Karpas-422 (cell line): Measurements from ENCODE around the gene PIGN. TPM values are rescaled to one million over a fixed set of nuclear protein-coding genes. Genes with fewer than 3 reads are reported as not detected.

Source experiments
- DNase-seq: peaks from one replicate; pipeline ENCODE4 v3.0.0-alpha.2; 2015
- H2AFZ ChIP-seq: fragments of 200-600 bp; sonication (generic); 2 replicates; pipeline ENCODE4 v1.6.1; 2014; ENCODE audit warnings: antibody characterized with exemption, low read length, mixed read lengths
- H3K27ac ChIP-seq: fragments of 200-600 bp; sonication (generic); 2 replicates; pipeline ENCODE4 v1.5.1; 2014; ENCODE audit warnings: mild to moderate bottlenecking, low read length, moderate library complexity
- H3K27me3 ChIP-seq: fragments of 200-600 bp; sonication (generic); 2 replicates; pipeline ENCODE4 v1.6.1; 2014; ENCODE audit warnings: low read length, mixed read lengths
- H3K36me3 ChIP-seq: fragments of 200-600 bp; sonication (generic); 2 replicates; pipeline ENCODE4 v1.6.1; 2014; ENCODE audit warnings: low read length, mixed read lengths; ENCODE audit not compliant: insufficient read depth
- H3K4me1 ChIP-seq: fragments of 200-600 bp; sonication (generic); 2 replicates; pipeline ENCODE4 v1.6.1; 2014; ENCODE audit warnings: mild to moderate bottlenecking, low read length, mixed read lengths
- H3K4me2 ChIP-seq: fragments of 200-600 bp; sonication (generic); 2 replicates; pipeline ENCODE4 v1.6.1; 2014; ENCODE audit warnings: low read length, low read depth, mild to moderate bottlenecking; ENCODE audit not compliant: poor library complexity, severe bottlenecking
- H3K4me3 ChIP-seq: fragments of 200-600 bp; sonication (generic); 2 replicates; pipeline ENCODE4 v1.5.1; 2014; ENCODE audit warnings: mild to moderate bottlenecking, antibody characterized with exemption, low read length, mixed read lengths
- H3K79me2 ChIP-seq: fragments of 200-600 bp; sonication (generic); 2 replicates; pipeline ENCODE4 v1.6.1; 2014; ENCODE audit warnings: mild to moderate bottlenecking, low read length, mixed read lengths
- H3K9ac ChIP-seq: fragments of 200-600 bp; sonication (generic); 2 replicates; pipeline ENCODE4 v1.6.0; 2014; ENCODE audit warnings: low read length
- H3K9me2 ChIP-seq: fragments of 200-600 bp; sonication (generic), shearing (Covaris generic); replicated peaks from 2 replicates; pipeline ENCODE4 v1.6.0; 2014; ENCODE audit warnings: mild to moderate bottlenecking, low read length, moderate library complexity; ENCODE audit not compliant: insufficient read depth
- H3K9me3 ChIP-seq: fragments of 300-700, 200-600 bp; sonication (generic); 2 replicates; pipeline ENCODE4 v1.6.1; 2014; ENCODE audit warnings: low read length, mixed read lengths
- H4K20me1 ChIP-seq: fragments of 200-600 bp; sonication (generic); 2 replicates; pipeline ENCODE4 v1.6.1; 2014; ENCODE audit warnings: mild to moderate bottlenecking, antibody characterized with exemption, low read length, low read depth; ENCODE audit not compliant: insufficient read depth
- total RNA-seq: library from RNA; depleted of rRNA; stranded (reverse); fragments of >200 nt; shearing (Covaris generic); gene quantifications from 2 replicates; pipeline ENCODE4 v1.2.3, GENCODE V29; 2014; ENCODE audit warnings: low replicate concordance

Gene PIGN
- total RNA-seq, 1 experiment from 2014 or later = 68.5 TPM

DNA sequence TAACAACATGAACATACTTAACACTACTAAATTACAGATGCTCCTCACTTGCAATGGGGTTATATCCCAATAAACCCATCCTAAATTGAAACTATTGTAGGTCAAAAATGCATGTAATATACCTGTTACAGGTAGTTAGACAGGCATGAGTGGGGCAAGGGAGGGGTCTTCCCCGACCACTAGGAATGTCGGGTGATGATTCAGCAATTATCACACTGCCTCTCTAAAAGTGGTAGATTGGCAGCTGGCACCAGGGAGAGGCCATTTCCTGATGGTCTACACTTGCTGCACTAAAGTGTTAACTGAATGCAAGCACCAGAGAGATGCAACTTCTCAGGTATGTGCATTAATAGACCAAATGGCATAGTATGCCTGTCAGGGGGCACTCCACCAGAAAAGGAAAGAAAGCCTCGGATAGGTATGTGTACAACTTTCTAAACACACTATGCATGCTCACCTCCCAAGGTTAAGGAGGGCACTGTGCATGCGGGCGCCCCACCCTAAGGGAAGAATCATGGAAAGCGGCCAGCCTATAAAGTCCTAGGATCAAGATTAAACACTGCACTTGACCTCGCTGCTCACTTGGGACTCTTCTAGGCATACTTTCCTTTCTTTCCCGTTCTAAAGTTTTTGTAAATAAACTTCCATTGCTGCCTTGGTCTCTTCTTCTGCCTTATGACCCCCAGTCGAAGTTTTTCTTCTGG, 35.6 kb downstream of the PIGN start:
- no peak overlapping the region for H3K27ac ChIP-seq
- peaks cover 19% of the 10 kb centered on the region; the same call in 1 of the 2 replicates for H3K36me3 ChIP-seq
- H3K4me3 ChIP-seq = no peak overlapping the region
- no peak overlapping the region for H3K4me2 ChIP-seq
- no peaks in the 10 kb centered on the region for H3K9me3 ChIP-seq
- H3K9me2 ChIP-seq = no peaks in the 10 kb centered on the region
- no peak overlapping the region for H3K9ac ChIP-seq
- H3K27me3 ChIP-seq = no peaks in the 10 kb centered on the region
- no peak for DNase-seq
- H3K79me2 ChIP-seq = 0 out of 2 replicates have a peak, but pooled peaks cover 4% of the 10 kb centered on the region
- no peaks in the 10 kb centered on the region for H4K20me1 ChIP-seq
- no peak overlapping the region for H2AFZ ChIP-seq
- H3K4me1 ChIP-seq = peaks cover 12% of the 10 kb centered on the region

GRCh38 chr18:62144338-62144737, 42.5 kb downstream of the PIGN start:
- DNase-seq = no peak

DNA sequence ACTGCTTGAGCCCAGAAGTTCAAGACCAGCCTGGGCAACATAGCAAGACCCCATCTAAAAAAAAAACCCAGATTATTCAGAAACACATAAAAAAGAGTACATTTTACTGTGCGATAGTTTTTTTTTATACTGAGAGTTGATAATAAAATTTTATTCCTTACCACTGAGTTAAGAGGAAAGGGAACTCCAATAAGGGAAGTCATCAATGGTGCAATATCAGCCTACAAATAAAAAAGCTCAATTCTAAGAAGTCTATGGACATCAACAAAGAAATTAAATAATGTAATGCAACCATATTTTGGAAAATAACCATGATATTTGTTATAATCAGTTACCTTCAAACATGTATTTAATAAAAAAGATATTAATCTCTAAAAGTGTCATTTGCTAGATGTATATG, 46.6 kb downstream of the PIGN start:
- no peaks in the 10 kb centered on the region for H3K4me1 ChIP-seq
- no peaks in the 10 kb centered on the region for H3K9me2 ChIP-seq
- H3K4me3 ChIP-seq = no peak overlapping the region
- H3K4me2 ChIP-seq = no peak overlapping the region
- H3K9ac ChIP-seq = no peak overlapping the region
- H3K9me3 ChIP-seq = no peaks in the 10 kb centered on the region
- no peak overlapping the region for H2AFZ ChIP-seq
- H3K79me2 ChIP-seq = no peaks in the 10 kb centered on the region; the same call in 1 of the 2 replicates
- peaks cover 25% of the 10 kb centered on the region; the same call in 1 of the 2 replicates for H3K36me3 ChIP-seq
- no peaks in the 10 kb centered on the region for H4K20me1 ChIP-seq
- no peak overlapping the region for H3K27ac ChIP-seq
- DNase-seq = no peak
- H3K27me3 ChIP-seq = no peaks in the 10 kb centered on the region

More at GRCh38 chr18:62144338-62144737, 42.5 kb downstream of the PIGN start:
- no peak overlapping the region for H3K27ac ChIP-seq
- no peaks in the 10 kb centered on the region for H3K9me2 ChIP-seq
- no peak overlapping the region for H3K4me2 ChIP-seq
- H3K4me1 ChIP-seq = no peaks in the 10 kb centered on the region
- no peak overlapping the region for H3K9ac ChIP-seq
- no peaks in the 10 kb centered on the region for H3K9me3 ChIP-seq
- H3K36me3 ChIP-seq = peaks cover 26% of the 10 kb centered on the region; the same call in 1 of the 2 replicates
- no peaks in the 10 kb centered on the region; the same call in 1 of the 2 replicates for H3K79me2 ChIP-seq
- no peaks in the 10 kb centered on the region for H4K20me1 ChIP-seq
- H3K27me3 ChIP-seq = no peaks in the 10 kb centered on the region
- no peak overlapping the region for H3K4me3 ChIP-seq
- H2AFZ ChIP-seq = no peak overlapping the region

- Histone ChIP-seq H3K9me2 (no peaks in the 10 kb centered on the region), H3K9me3 (no peaks in the 10 kb centered on the region), H3K4me2 (no peak overlapping the region), H2AFZ (no peak overlapping the region), H3K4me3 (no peak overlapping the region), H3K9ac (no peak overlapping the region), H3K27me3 (no peaks in the 10 kb centered on the region), H4K20me1 (no peaks in the 10 kb centered on the region), H3K36me3 (peaks cover 17% of the 10 kb centered on the region; the same call in 1 of the 2 replicates), H3K79me2 (no peaks in the 10 kb centered on the region; the same call in 1 of the 2 replicates), H3K27ac (no peak overlapping the region), H3K4me1 (no peaks in the 10 kb centered on the region)
- DNase-seq = no peak
Observed at GRCh38 chr18:62138461-62139235, 48.2 kb downstream of the PIGN start.

DNA sequence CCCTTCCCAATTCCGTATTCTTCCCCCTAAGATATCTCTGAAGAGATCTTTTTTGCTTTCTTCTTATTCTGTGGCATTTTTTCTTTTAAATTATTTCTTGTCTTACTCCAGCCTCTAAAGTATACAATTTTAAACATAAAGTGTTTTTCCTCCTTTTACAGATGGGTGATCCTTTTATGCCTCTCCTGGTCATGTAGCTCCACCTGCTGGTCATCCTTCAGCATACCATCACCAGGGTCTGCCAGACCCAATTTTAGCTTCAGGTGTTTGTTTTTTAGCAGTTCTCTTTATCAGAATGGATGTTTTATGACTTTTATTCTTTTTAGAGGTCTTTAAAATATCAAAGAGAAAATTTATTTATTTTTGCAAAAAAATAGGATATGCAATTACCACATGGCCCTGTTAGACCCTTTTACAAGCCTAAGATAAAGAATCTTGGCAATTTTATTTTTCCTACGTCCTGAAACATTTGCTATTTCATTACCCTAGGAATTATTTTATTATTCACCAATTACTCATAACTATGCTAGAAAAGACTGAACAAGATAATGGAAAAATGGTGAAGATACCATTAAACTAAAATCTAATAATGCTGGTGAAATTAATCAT, 55.5 kb downstream of the PIGN start:
- H4K20me1 ChIP-seq = no peaks in the 10 kb centered on the region
- H3K9me2 ChIP-seq = no peaks in the 10 kb centered on the region
- H3K4me3 ChIP-seq = no peak overlapping the region
- H3K79me2 ChIP-seq = peaks cover 4% of the 10 kb centered on the region; the same call in 1 of the 2 replicates
- H2AFZ ChIP-seq = no peak overlapping the region
- no peak overlapping the region for H3K4me2 ChIP-seq
- H3K27ac ChIP-seq = no peak overlapping the region
- H3K27me3 ChIP-seq = no peaks in the 10 kb centered on the region
- no peaks in the 10 kb centered on the region for H3K9me3 ChIP-seq
- no peak overlapping the region for H3K9ac ChIP-seq
- H3K4me1 ChIP-seq = no peaks in the 10 kb centered on the region
- peak; percentile 88 for DNase-seq
- H3K36me3 ChIP-seq = peaks cover 7% of the 10 kb centered on the region; the same call in 1 of the 2 replicates

DNA sequence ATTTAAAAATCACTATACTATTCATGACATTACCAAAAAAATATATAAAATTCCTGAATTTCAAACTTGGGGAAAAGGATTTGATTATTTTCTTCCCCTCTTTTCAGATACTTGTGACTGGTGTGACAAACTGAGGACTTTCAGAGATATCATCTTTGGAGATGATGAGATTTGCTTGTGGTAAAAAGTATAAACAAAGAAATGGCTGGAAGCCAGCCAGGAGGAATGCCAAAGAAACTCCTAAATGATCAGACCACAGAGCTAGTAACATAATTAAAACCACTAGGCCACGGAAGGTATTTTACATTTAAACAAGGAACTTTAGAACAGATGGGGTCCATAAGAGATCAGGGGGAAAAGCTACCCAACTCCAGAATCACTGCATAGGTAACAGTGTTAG, 58.7 kb downstream of the PIGN start:
- H3K4me3 ChIP-seq = no peak overlapping the region
- H3K27ac ChIP-seq = no peak overlapping the region
- H3K9me3 ChIP-seq = no peaks in the 10 kb centered on the region
- H3K27me3 ChIP-seq = no peaks in the 10 kb centered on the region
- no peak for DNase-seq
- no peak overlapping the region for H2AFZ ChIP-seq
- H4K20me1 ChIP-seq = no peaks in the 10 kb centered on the region
- H3K9me2 ChIP-seq = no peaks in the 10 kb centered on the region
- H3K9ac ChIP-seq = no peak overlapping the region
- no peaks in the 10 kb centered on the region for H3K4me1 ChIP-seq
- no peak overlapping the region for H3K4me2 ChIP-seq
- H3K79me2 ChIP-seq = peaks cover 4% of the 10 kb centered on the region; the same call in 1 of the 2 replicates
- peaks cover 7% of the 10 kb centered on the region; the same call in 1 of the 2 replicates for H3K36me3 ChIP-seq

- Histone ChIP-seq H3K9ac (no peak overlapping the region), H3K9me2 (no peaks in the 10 kb centered on the region), H2AFZ (no peak overlapping the region), H3K36me3 (peaks cover 7% of the 10 kb centered on the region; the same call in 1 of the 2 replicates), H3K4me3 (no peak overlapping the region), H4K20me1 (no peaks in the 10 kb centered on the region), H3K79me2 (peaks cover 4% of the 10 kb centered on the region; the same call in 1 of the 2 replicates), H3K27me3 (no peaks in the 10 kb centered on the region), H3K27ac (no peak overlapping the region), H3K9me3 (no peaks in the 10 kb centered on the region), H3K4me1 (no peaks in the 10 kb centered on the region), H3K4me2 (no peak overlapping the region)
- DNase-seq = no peak
Observed at GRCh38 chr18:62126737-62127136, 60.1 kb downstream of the PIGN start.

DNA sequence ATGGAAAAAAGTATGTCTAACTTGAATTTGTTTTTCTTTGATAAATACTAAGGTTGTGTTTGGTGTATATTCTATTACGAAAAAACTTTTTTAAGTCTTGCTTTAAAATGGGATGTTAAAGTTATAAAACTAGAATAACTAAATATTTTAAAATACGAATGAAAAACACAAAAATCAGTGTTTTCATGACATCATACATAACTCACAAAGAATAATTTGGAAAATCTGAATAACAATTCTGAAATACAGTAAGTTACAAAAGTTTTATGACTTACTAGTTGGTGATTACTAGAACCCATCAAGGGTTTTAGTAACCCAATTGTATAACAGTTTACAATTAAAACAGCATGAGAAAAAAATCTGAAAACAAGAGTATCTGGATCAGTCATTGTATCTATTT, 61.2 kb downstream of the PIGN start:
- H3K9ac ChIP-seq = no peak overlapping the region
- no peak overlapping the region for H3K4me3 ChIP-seq
- H3K36me3 ChIP-seq = peaks cover 7% of the 10 kb centered on the region; the same call in 1 of the 2 replicates
- peaks cover 4% of the 10 kb centered on the region; the same call in 1 of the 2 replicates for H3K79me2 ChIP-seq
- H3K9me3 ChIP-seq = no peaks in the 10 kb centered on the region
- no peak overlapping the region for H3K27ac ChIP-seq
- no peaks in the 10 kb centered on the region for H4K20me1 ChIP-seq
- no peak for DNase-seq
- no peak overlapping the region for H2AFZ ChIP-seq
- H3K4me1 ChIP-seq = no peaks in the 10 kb centered on the region
- no peaks in the 10 kb centered on the region for H3K27me3 ChIP-seq
- no peak overlapping the region for H3K4me2 ChIP-seq
- no peaks in the 10 kb centered on the region for H3K9me2 ChIP-seq
